ENCODE results near the gene SLC39A11. TPM values are rescaled to one million over a fixed set of nuclear protein-coding genes. Genes with fewer than 3 reads are reported as not detected.

Gene SLC39A11
- total and polyA plus RNA-seq, 2 of the 13 experiments (the other 11 are each of a cell fraction or from before 2014, with no cell fraction given), result 17.2 to 31.5 TPM

- TF ChIP-seq ZNF549 (CRISPR knock-in tag; IDR thresholded peaks at IDR 0.05) (no peak), ZFP37 (CRISPR knock-in tag; IDR thresholded peaks at IDR 0.05; ENCODE audit: borderline replicate concordance) (no peak), HMG20A (CRISPR knock-in tag; IDR thresholded peaks at IDR 0.05; ENCODE audit: borderline replicate concordance) (no peak), PLSCR1 (CRISPR knock-in tag; IDR thresholded peaks at IDR 0.05; ENCODE audit: borderline replicate concordance) (no peak), ZFYVE20 (CRISPR knock-in tag; IDR thresholded peaks at IDR 0.05; ENCODE audit: borderline replicate concordance, low read depth) (no peak), FOXK1 (CRISPR knock-in tag; IDR thresholded peaks at IDR 0.05; ENCODE audit: borderline replicate concordance, low read depth) (no peak), SP4 (CRISPR knock-in tag; IDR thresholded peaks at IDR 0.05) (no peak), ZNF446 (CRISPR knock-in tag; IDR thresholded peaks at IDR 0.05) (no peak), HNF4G (IDR thresholded peaks at IDR 0.05; ENCODE audit: borderline replicate concordance, low read depth, low read length) (no peak), HNF4G (CRISPR knock-in tag; IDR thresholded peaks at IDR 0.05; ENCODE audit: borderline replicate concordance, low read depth) (no peak; the same call in 1 of the 2 replicates), ZNF639 (CRISPR knock-in tag; conservative IDR thresholded peaks at IDR 0.05) (no peak), ZFP62 (CRISPR knock-in tag; IDR thresholded peaks at IDR 0.05) (no peak), ZNF468 (CRISPR knock-in tag; IDR thresholded peaks at IDR 0.05) (no peak), RXRA (CRISPR knock-in tag; IDR thresholded peaks at IDR 0.05) (no peak), ZNF124 (CRISPR knock-in tag; IDR thresholded peaks at IDR 0.05) (0 out of 2 replicates have a peak, but pooled peaks have one; percentile 1), SMAD9 (CRISPR knock-in tag; IDR thresholded peaks at IDR 0.05) (no peak), ZHX1 (CRISPR knock-in tag; IDR thresholded peaks at IDR 0.05; ENCODE audit: low read depth) (no peak), MLLT10 (CRISPR knock-in tag; IDR thresholded peaks at IDR 0.05) (no peak), ZNF18 (CRISPR knock-in tag; IDR thresholded peaks at IDR 0.05; ENCODE audit: insufficient replicate concordance) (no peak), MEIS2 (CRISPR knock-in tag; IDR thresholded peaks at IDR 0.05) (no peak), SMAD1 (CRISPR knock-in tag; IDR thresholded peaks at IDR 0.05; ENCODE audit: borderline replicate concordance, low read depth) (no peak), BCL6 (CRISPR knock-in tag; IDR thresholded peaks at IDR 0.05) (no peak), EED (CRISPR knock-in tag; IDR thresholded peaks at IDR 0.05) (no peak)
Measured at GRCh38 chr17:73089322-73090317, 2.9 kb downstream of the SLC39A11 start (continued).

Data from HepG2 (cell line).